ENCODE measurements around the gene PTPRD.

DNA sequence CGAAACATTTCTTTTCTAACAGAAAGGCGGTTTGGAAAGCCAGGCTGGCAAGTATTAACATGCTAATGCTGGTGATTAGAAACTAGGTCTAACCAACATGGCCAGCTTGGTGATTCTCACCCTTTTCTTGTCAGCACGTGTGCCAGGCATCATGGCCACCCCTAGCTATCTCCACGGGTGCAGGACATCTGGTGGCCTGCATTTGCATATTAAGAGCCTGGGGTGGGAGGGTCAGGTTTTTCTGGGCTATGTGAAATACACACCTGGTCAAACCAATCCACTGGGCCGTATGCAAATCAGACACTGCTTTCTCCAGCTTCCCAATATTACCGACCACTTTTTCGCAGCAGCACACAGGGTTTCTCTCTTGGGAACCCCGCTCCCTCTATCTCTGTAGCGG lies 612.1 kb downstream of the PTPRD start:
- TF ChIP-seq, protein P1, sequence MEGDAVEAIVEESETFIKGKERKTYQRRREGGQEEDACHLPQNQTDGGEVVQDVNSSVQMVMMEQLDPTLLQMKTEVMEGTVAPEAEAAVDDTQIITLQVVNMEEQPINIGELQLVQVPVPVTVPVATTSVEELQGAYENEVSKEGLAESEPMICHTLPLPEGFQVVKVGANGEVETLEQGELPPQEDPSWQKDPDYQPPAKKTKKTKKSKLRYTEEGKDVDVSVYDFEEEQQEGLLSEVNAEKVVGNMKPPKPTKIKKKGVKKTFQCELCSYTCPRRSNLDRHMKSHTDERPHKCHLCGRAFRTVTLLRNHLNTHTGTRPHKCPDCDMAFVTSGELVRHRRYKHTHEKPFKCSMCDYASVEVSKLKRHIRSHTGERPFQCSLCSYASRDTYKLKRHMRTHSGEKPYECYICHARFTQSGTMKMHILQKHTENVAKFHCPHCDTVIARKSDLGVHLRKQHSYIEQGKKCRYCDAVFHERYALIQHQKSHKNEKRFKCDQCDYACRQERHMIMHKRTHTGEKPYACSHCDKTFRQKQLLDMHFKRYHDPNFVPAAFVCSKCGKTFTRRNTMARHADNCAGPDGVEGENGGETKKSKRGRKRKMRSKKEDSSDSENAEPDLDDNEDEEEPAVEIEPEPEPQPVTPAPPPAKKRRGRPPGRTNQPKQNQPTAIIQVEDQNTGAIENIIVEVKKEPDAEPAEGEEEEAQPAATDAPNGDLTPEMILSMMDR (conservative IDR thresholded peaks at IDR 0.05 in 1 of 2, IDR thresholded peaks at IDR 0.05 in 1 of 2; ENCODE audit: low read depth in 1 of 2, low read length in 2 of 2) = no peak
- no peak for TF ChIP-seq EZH2 (IDR thresholded peaks at IDR 0.05; ENCODE audit: low read length, missing control alignments)

Data from fibroblast of lung (primary cell).